Measurements from ENCODE around the gene DHX16. TPM values are rescaled to one million over a fixed set of nuclear protein-coding genes. Genes with fewer than 3 reads are reported as not detected.

Gene DHX16
- total and polyA plus RNA-seq, 9 of the 15 experiments (the other 6 are each of a cell fraction or from before 2014, with no cell fraction given) = 14.6 to 66.1 (median 47.5) TPM

GRCh38 chr6:30719791-30720737 is 47.3 kb upstream of the DHX16 start, which contains the start of gene TUBB (continued):
- TF ChIP-seq NKRF (IDR thresholded peaks at IDR 0.05; ENCODE audit: borderline replicate concordance) (peak; percentile 28; the same call in 1 of the 2 replicates), BACH1 (tag; IDR thresholded peaks at IDR 0.05) (no peak), HCFC1 (IDR thresholded peaks at IDR 0.05; ENCODE audit: low read depth, low read length) (peak; percentile 92), HDAC1 (IDR thresholded peaks at IDR 0.05) (peak in 1 of 2 experiments; percentile 71; a peak in 1 of 4 replicates), MAZ (CRISPR knock-in tag; conservative IDR thresholded peaks at IDR 0.05 in 1 of 2, IDR thresholded peaks at IDR 0.05 in 1 of 2) (peak; percentile 91 to 95), BCL6 (CRISPR knock-in tag; IDR thresholded peaks at IDR 0.05) (no peak), PREB (CRISPR knock-in tag; IDR thresholded peaks at IDR 0.05) (peak; percentile 29; the same call in 1 of the 2 replicates), TBL1XR1 (IDR thresholded peaks at IDR 0.05; ENCODE audit: low read length in 2 of 2) (peak in 1 of 2 experiments; percentile 23; a peak in 3 of 4 replicates), BHLHE40 (IDR thresholded peaks at IDR 0.05; ENCODE audit: low read length) (peak; percentile 73), HEY1 (CRISPR knock-in tag; IDR thresholded peaks at IDR 0.05; ENCODE audit: borderline replicate concordance) (peak; percentile 54; the same call in 1 of the 2 replicates), ZFX (CRISPR knock-in tag; IDR thresholded peaks at IDR 0.05) (no peak), ELF2 (CRISPR knock-in tag; IDR thresholded peaks at IDR 0.05) (no peak), FOXA3 (CRISPR knock-in tag; conservative IDR thresholded peaks at IDR 0.05 in 1 of 2, IDR thresholded peaks at IDR 0.05 in 1 of 2) (no peak), MTA1 (IDR thresholded peaks at IDR 0.05; ENCODE audit: borderline replicate concordance) (peak; percentile 58; the same call in 1 of the 2 replicates), MEIS2 (IDR thresholded peaks at IDR 0.05; ENCODE audit: partially characterized antibody) (peak; percentile 86), THAP12 (CRISPR knock-in tag; IDR thresholded peaks at IDR 0.05) (peak; percentile 94)
- TF ChIP-seq, protein P1, sequence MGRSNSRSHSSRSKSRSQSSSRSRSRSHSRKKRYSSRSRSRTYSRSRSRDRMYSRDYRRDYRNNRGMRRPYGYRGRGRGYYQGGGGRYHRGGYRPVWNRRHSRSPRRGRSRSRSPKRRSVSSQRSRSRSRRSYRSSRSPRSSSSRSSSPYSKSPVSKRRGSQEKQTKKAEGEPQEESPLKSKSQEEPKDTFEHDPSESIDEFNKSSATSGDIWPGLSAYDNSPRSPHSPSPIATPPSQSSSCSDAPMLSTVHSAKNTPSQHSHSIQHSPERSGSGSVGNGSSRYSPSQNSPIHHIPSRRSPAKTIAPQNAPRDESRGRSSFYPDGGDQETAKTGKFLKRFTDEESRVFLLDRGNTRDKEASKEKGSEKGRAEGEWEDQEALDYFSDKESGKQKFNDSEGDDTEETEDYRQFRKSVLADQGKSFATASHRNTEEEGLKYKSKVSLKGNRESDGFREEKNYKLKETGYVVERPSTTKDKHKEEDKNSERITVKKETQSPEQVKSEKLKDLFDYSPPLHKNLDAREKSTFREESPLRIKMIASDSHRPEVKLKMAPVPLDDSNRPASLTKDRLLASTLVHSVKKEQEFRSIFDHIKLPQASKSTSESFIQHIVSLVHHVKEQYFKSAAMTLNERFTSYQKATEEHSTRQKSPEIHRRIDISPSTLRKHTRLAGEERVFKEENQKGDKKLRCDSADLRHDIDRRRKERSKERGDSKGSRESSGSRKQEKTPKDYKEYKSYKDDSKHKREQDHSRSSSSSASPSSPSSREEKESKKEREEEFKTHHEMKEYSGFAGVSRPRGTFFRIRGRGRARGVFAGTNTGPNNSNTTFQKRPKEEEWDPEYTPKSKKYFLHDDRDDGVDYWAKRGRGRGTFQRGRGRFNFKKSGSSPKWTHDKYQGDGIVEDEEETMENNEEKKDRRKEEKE (IDR thresholded peaks at IDR 0.05; ENCODE audit: borderline replicate concordance in 1 of 2, control insufficient read depth in 1 of 2, low read depth in 2 of 2, low read length in 1 of 2) = no peak

All from K562 (cell line).